Neural cell (in vitro differentiated cells): ENCODE measurements around the gene SOCS3. TPM values are rescaled to one million over a fixed set of nuclear protein-coding genes. Genes with fewer than 3 reads are reported as not detected.

Experiments used
- H2AFZ ChIP-seq: fragments of 200-600, 300-800 bp; sonication (generic), shearing (Covaris generic); 2 replicates; pipeline ENCODE4 v1.6.0; 2014; ENCODE audit warnings: low read depth, mild to moderate bottlenecking, antibody characterized with exemption, low read length, moderate library complexity
- H3F3A ChIP-seq: fragments of 200-600 bp; shearing (Covaris generic); 2 replicates; pipeline ENCODE4 v1.6.1; 2016; ENCODE audit warnings: mild to moderate bottlenecking, moderate library complexity, mixed read lengths, antibody characterized with exemption, low read length; ENCODE audit not compliant: insufficient read depth, poor library complexity, severe bottlenecking
- H3K27ac ChIP-seq: fragments of 200-600, 300-800 bp; sonication (generic), shearing (Covaris generic); 2 replicates; pipeline ENCODE4 v1.5.1; 2014; ENCODE audit warnings: mild to moderate bottlenecking, low read length, moderate library complexity
- H3K27me3 ChIP-seq: fragments of 300-800, 200-600 bp; sonication (generic), shearing (Covaris generic); 2 replicates; pipeline ENCODE4 v1.6.0; 2014; ENCODE audit warnings: mild to moderate bottlenecking, low read depth, low read length, moderate library complexity; ENCODE audit not compliant: insufficient read depth
- H3K36me3 ChIP-seq: fragments of 300-800, 200-600 bp; sonication (generic), shearing (Covaris generic); 2 replicates; pipeline ENCODE4 v1.5.1; 2014; ENCODE audit warnings: mild to moderate bottlenecking, antibody characterized with exemption, low read length, moderate library complexity; ENCODE audit not compliant: insufficient read depth
- H3K4me2 ChIP-seq: fragments of 300-800, 200-600 bp; sonication (generic), shearing (Covaris generic); 2 replicates; pipeline ENCODE4 v1.6.0; 2014; ENCODE audit warnings: mild to moderate bottlenecking, low read length
- H3K4me3 ChIP-seq: fragments of 300-800, 200-600 bp; sonication (generic), shearing (Covaris generic); 2 replicates; pipeline ENCODE4 v1.5.1; 2014; ENCODE audit warnings: mild to moderate bottlenecking, low read length, moderate library complexity
- H3K79me2 ChIP-seq: fragments of 200-600 bp; shearing (Covaris generic); replicated peaks from 2 replicates; pipeline ENCODE4 v1.6.0; 2014; ENCODE audit warnings: mild to moderate bottlenecking, low read length, moderate library complexity; ENCODE audit not compliant: insufficient read depth
- H3K9ac ChIP-seq: fragments of 300-800, 200-600 bp; sonication (generic), shearing (Covaris generic); 2 replicates; pipeline ENCODE4 v1.6.1; 2016; ENCODE audit warnings: mild to moderate bottlenecking, low read length, mixed read lengths
- H3K9me2 ChIP-seq: fragments of 200-600 bp; shearing (Covaris generic); 2 replicates; pipeline ENCODE4 v1.6.1; 2016; ENCODE audit warnings: mild to moderate bottlenecking, low read length, mixed read lengths; ENCODE audit not compliant: insufficient read depth
- H3K9me3 ChIP-seq: fragments of 200-600, 300-800 bp; sonication (generic), shearing (Covaris generic); 2 replicates; pipeline ENCODE4 v1.6.1; 2016; ENCODE audit warnings: mild to moderate bottlenecking, mixed run types, low read length, moderate library complexity, mixed read lengths
- H4K20me1 ChIP-seq: fragments of 200-600 bp; shearing (Covaris generic); 2 replicates; pipeline ENCODE4 v1.6.1; 2016; ENCODE audit warnings: mild to moderate bottlenecking, mixed run types; ENCODE audit not compliant: insufficient read depth
- EP300 ChIP-seq: fragments of 450-650 bp; conservative IDR thresholded peaks from 2 replicates; pipeline ENCODE4 v1.6.1; 2014; ENCODE audit warnings: antibody characterized with exemption, mild to moderate bottlenecking, moderate library complexity; ENCODE audit not compliant: poor library complexity, severe bottlenecking
- EZH2 ChIP-seq: fragments of 200-600, 300-800 bp; shearing (Covaris generic), sonication (generic); IDR thresholded peaks from 2 replicates; pipeline ENCODE4 v1.6.1; 2014; ENCODE audit warnings: antibody characterized with exemption, low read length, borderline replicate concordance, mild to moderate bottlenecking; ENCODE audit not compliant: insufficient read depth, poor library complexity, severe bottlenecking
- MXI1 ChIP-seq: fragments of 450-650 bp; conservative IDR thresholded peaks from 2 replicates; pipeline ENCODE4 v1.6.1; 2014; ENCODE audit warnings: antibody characterized with exemption, mild to moderate bottlenecking; ENCODE audit not compliant: poor library complexity, severe bottlenecking
- POLR2AphosphoS5 ChIP-seq: IDR thresholded peaks from 2 replicates; pipeline ENCODE4 v1.6.1; 2012
- RAD21 ChIP-seq: fragments of 450-650 bp; conservative IDR thresholded peaks from 2 replicates; pipeline ENCODE4 v1.6.1; 2014; ENCODE audit warnings: antibody characterized with exemption, mild to moderate bottlenecking, moderate library complexity
- SMC3 ChIP-seq: fragments of 450-650 bp; conservative IDR thresholded peaks from 2 replicates; pipeline ENCODE4 v1.6.1; 2014; ENCODE audit warnings: antibody characterized with exemption, mild to moderate bottlenecking, moderate library complexity; ENCODE audit not compliant: poor library complexity
- TAF1 ChIP-seq: IDR thresholded peaks from 2 replicates; pipeline ENCODE4 v1.6.1; 2012; ENCODE audit warnings: low read depth
- polyA plus RNA-seq: library from polyadenylated mRNA; depleted of rRNA; stranded (reverse); fragments of >200 nt; gene quantifications from 2 replicates; pipeline ENCODE4 v1.2.3, GENCODE V29; 2014
- TF ChIP-seq, protein P1 (sequence below): IDR thresholded peaks from 2 replicates; pipeline ENCODE4 v1.6.1; 2012; ENCODE audit warnings: borderline replicate concordance
- TF ChIP-seq, protein P2 (sequence below): fragments of 450-650 bp; IDR thresholded peaks from 2 replicates; pipeline ENCODE4 v1.5.1; 2014; ENCODE audit warnings: antibody characterized with exemption, mild to moderate bottlenecking, moderate library complexity; ENCODE audit not compliant: poor library complexity, severe bottlenecking

The SOCS3 gene
- polyA plus RNA-seq, 1 donor from 2014 or later = 5.4 TPM

- H3K27me3 ChIP-seq = no peaks in the 10 kb centered on the region
- H3K27ac ChIP-seq = no peak overlapping the region
- H3K9me3 ChIP-seq = no peaks in the 10 kb centered on the region
- no peaks in the 10 kb centered on the region for H3F3A ChIP-seq
- no peak overlapping the region for H2AFZ ChIP-seq
- H3K9me2 ChIP-seq = no peaks in the 10 kb centered on the region
- no peak overlapping the region for H3K4me3 ChIP-seq
- H3K36me3 ChIP-seq = no peaks in the 10 kb centered on the region
- H3K9ac ChIP-seq = no peak overlapping the region
- H4K20me1 ChIP-seq = no peaks in the 10 kb centered on the region
- TF ChIP-seq TAF1 (no peak), RAD21 (no peak), SMC3 (no peak), MXI1 (no peak)
- TF ChIP-seq, protein P1, sequence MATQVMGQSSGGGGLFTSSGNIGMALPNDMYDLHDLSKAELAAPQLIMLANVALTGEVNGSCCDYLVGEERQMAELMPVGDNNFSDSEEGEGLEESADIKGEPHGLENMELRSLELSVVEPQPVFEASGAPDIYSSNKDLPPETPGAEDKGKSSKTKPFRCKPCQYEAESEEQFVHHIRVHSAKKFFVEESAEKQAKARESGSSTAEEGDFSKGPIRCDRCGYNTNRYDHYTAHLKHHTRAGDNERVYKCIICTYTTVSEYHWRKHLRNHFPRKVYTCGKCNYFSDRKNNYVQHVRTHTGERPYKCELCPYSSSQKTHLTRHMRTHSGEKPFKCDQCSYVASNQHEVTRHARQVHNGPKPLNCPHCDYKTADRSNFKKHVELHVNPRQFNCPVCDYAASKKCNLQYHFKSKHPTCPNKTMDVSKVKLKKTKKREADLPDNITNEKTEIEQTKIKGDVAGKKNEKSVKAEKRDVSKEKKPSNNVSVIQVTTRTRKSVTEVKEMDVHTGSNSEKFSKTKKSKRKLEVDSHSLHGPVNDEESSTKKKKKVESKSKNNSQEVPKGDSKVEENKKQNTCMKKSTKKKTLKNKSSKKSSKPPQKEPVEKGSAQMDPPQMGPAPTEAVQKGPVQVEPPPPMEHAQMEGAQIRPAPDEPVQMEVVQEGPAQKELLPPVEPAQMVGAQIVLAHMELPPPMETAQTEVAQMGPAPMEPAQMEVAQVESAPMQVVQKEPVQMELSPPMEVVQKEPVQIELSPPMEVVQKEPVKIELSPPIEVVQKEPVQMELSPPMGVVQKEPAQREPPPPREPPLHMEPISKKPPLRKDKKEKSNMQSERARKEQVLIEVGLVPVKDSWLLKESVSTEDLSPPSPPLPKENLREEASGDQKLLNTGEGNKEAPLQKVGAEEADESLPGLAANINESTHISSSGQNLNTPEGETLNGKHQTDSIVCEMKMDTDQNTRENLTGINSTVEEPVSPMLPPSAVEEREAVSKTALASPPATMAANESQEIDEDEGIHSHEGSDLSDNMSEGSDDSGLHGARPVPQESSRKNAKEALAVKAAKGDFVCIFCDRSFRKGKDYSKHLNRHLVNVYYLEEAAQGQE = no peak
- H3K4me2 ChIP-seq = no peak overlapping the region
- H3K79me2 ChIP-seq = no peaks in the 10 kb centered on the region
These were observed 38.5 kb upstream of the SOCS3 start for GRCh38 chr17:78398390-78398789.

GRCh38 chr17:78397681-78398101 lies 37.8 kb upstream of the SOCS3 start:
- Histone ChIP-seq H3K4me2 (no peak overlapping the region), H3K9ac (no peak overlapping the region), H3K27me3 (no peaks in the 10 kb centered on the region), H3K4me3 (no peak overlapping the region), H4K20me1 (no peaks in the 10 kb centered on the region), H3K9me2 (no peaks in the 10 kb centered on the region), H3K36me3 (no peaks in the 10 kb centered on the region), H3K27ac (no peak overlapping the region), H3K79me2 (no peaks in the 10 kb centered on the region), H3F3A (no peaks in the 10 kb centered on the region), H3K9me3 (no peaks in the 10 kb centered on the region), H2AFZ (no peak overlapping the region)
- TF ChIP-seq EZH2 (no peak), POLR2AphosphoS5 (no peak), EP300 (no peak), MXI1 (no peak), RAD21 (no peak)
- TF ChIP-seq, protein P2, sequence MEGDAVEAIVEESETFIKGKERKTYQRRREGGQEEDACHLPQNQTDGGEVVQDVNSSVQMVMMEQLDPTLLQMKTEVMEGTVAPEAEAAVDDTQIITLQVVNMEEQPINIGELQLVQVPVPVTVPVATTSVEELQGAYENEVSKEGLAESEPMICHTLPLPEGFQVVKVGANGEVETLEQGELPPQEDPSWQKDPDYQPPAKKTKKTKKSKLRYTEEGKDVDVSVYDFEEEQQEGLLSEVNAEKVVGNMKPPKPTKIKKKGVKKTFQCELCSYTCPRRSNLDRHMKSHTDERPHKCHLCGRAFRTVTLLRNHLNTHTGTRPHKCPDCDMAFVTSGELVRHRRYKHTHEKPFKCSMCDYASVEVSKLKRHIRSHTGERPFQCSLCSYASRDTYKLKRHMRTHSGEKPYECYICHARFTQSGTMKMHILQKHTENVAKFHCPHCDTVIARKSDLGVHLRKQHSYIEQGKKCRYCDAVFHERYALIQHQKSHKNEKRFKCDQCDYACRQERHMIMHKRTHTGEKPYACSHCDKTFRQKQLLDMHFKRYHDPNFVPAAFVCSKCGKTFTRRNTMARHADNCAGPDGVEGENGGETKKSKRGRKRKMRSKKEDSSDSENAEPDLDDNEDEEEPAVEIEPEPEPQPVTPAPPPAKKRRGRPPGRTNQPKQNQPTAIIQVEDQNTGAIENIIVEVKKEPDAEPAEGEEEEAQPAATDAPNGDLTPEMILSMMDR = no peak
